ENCODE data around the gene COL23A1. TPM values are rescaled to one million over a fixed set of nuclear protein-coding genes. Genes with fewer than 3 reads are reported as not detected.

The COL23A1 gene
- total RNA-seq, 4 donors from 2014 or later: 0.93 to 4.6 (median 2.4) TPM

- peak overlapping the region; percentile 39 to 59 for H3K4me3 ChIP-seq
- H3K27ac ChIP-seq: peak overlapping the region in 2 of 4 donors; percentile 68 to 75
- WGBS, 2 donors (ENCODE audit: low coverage in 1 of 2): 24 to 28% methylated on average over 9 of the region's 9 CpGs
- H3K4me1 ChIP-seq: peaks cover 0 to 27% (median 6%) of the 10 kb centered on the region in 3 donors
- peaks cover 0 to 6% of the 10 kb centered on the region in 2 donors for H3K36me3 ChIP-seq
- peaks cover 0 to 19% (median 3%) of the 10 kb centered on the region in 3 donors for H3K9me3 ChIP-seq
- peaks cover 10% of the 10 kb centered on the region for H3K27me3 ChIP-seq
- TF ChIP-seq CTCF (IDR thresholded peaks at IDR 0.05): peak in 1 of 4 experiments; percentile 0
- peak; percentile 22 for TF ChIP-seq POLR2AphosphoS5 (IDR thresholded peaks at IDR 0.05)
- no peak for TF ChIP-seq EP300 (IDR thresholded peaks at IDR 0.05)
- no peak for TF ChIP-seq POLR2A (IDR thresholded peaks at IDR 0.05)
- ATAC-seq: peak; percentile 34
Measured at GRCh38 chr5:178590924-178591423, 781 bp upstream of the COL23A1 start.

- TF ChIP-seq EP300 (IDR thresholded peaks at IDR 0.05): no peak
- TF ChIP-seq CTCF (IDR thresholded peaks at IDR 0.05): peak in 2 of 4 experiments; percentile 47
- whole genome bisulfite sequencing, 2 donors (ENCODE audit: low coverage in 1 of 2): 42 to 100% methylated on average over 2 to 6 of the region's 91 CpGs
- peaks cover 14% of the 10 kb centered on the region for H3K27me3 ChIP-seq
- H3K4me3 ChIP-seq: peak overlapping the region; percentile 39 to 59
- peaks cover 0 to 6% of the 10 kb centered on the region in 2 donors for H3K36me3 ChIP-seq
- H3K27ac ChIP-seq: peak overlapping the region in 3 of 4 donors; percentile 40 to 75 (median 68)
- H3K4me1 ChIP-seq: peaks cover 0 to 27% (median 6%) of the 10 kb centered on the region in 3 donors
- ATAC-seq: peak; percentile 48
- peaks cover 0 to 3% (median 0%) of the 10 kb centered on the region in 3 donors for H3K9me3 ChIP-seq
Measured at GRCh38 chr5:178589180-178590140, 733 bp downstream of the COL23A1 start.

- no peak overlapping the region for H3K27ac ChIP-seq
- ATAC-seq: no peak
- peak overlapping the region in 1 of 2 donors; percentile 59 for H3K4me3 ChIP-seq
- H3K9me3 ChIP-seq: no peaks in the 10 kb centered on the region
- TF ChIP-seq CTCF (IDR thresholded peaks at IDR 0.05): no peak
- no peak for TF ChIP-seq POLR2A (IDR thresholded peaks at IDR 0.05)
- no peak for TF ChIP-seq POLR2AphosphoS5 (IDR thresholded peaks at IDR 0.05)
- no peak for TF ChIP-seq EP300 (IDR thresholded peaks at IDR 0.05)
- H3K4me1 ChIP-seq: peaks cover 0 to 27% (median 6%) of the 10 kb centered on the region in 3 donors
- 83% methylated on average over 1 of the region's 8 CpGs; no CpG with 5 or more reads in 1 of the 2 donors for WGBS, 2 donors (ENCODE audit: low coverage in 1 of 2)
- H3K27me3 ChIP-seq: peaks cover 14% of the 10 kb centered on the region
- no peaks in the 10 kb centered on the region for H3K36me3 ChIP-seq
Measured at GRCh38 chr5:178588769-178589168, 1.4 kb downstream of the COL23A1 start.

GRCh38 chr5:178587763-178588611 lies 2.2 kb downstream of the COL23A1 start:
- Histone ChIP-seq H3K9me3 (no peaks in the 10 kb centered on the region), H3K27me3 (peaks cover 14% of the 10 kb centered on the region), H3K27ac (no peak overlapping the region), H3K36me3 (no peaks in the 10 kb centered on the region), H3K4me1 (peaks cover 0 to 27% (median 6%) of the 10 kb centered on the region in 3 donors), H3K4me3 (no peak overlapping the region)
- TF ChIP-seq POLR2AphosphoS5 (IDR thresholded peaks at IDR 0.05): no peak
- no peak for TF ChIP-seq CTCF (IDR thresholded peaks at IDR 0.05)
- no peak for TF ChIP-seq POLR2A (IDR thresholded peaks at IDR 0.05)
- no peak for ATAC-seq
- 50 to 63% methylated on average over 5 to 13 of the region's 13 CpGs for WGBS, 2 donors (ENCODE audit: low coverage in 1 of 2)

Data from gastroesophageal sphincter (tissue), 4 donors.